GM10248 (cell line): ENCODE measurements around the gene FGR.

ENCODE experiments used
- CTCF ChIA-PET: fragments of 300-600 bp; sonication (Branson Sonifier 250); formaldehyde crosslinking; extraction: SDS; loops from one replicate; lab custom pipeline; 2021; ENCODE audit warnings: antibody characterized with exemption; lab: Yijun Ruan, JAX
- POLR2A ChIA-PET: fragments of 350-650 bp; sonication (Branson Sonifier 250); formaldehyde crosslinking; extraction: SDS; loops from one replicate; lab custom pipeline; 2020; ENCODE audit warnings: antibody characterized with exemption; lab: Yijun Ruan, JAX
- DNase-seq: peaks from one replicate; pipeline ENCODE4 v3.0.0; 2012; ENCODE audit errors: extremely low spot score
- CTCF ChIP-seq: IDR thresholded peaks from 2 replicates; pipeline ENCODE4 v1.5.1; 2012; ENCODE audit warnings: mild to moderate bottlenecking, low read depth; ENCODE audit errors: extremely low read depth, missing control alignments, control extremely low read depth

FGR gene

DNA sequence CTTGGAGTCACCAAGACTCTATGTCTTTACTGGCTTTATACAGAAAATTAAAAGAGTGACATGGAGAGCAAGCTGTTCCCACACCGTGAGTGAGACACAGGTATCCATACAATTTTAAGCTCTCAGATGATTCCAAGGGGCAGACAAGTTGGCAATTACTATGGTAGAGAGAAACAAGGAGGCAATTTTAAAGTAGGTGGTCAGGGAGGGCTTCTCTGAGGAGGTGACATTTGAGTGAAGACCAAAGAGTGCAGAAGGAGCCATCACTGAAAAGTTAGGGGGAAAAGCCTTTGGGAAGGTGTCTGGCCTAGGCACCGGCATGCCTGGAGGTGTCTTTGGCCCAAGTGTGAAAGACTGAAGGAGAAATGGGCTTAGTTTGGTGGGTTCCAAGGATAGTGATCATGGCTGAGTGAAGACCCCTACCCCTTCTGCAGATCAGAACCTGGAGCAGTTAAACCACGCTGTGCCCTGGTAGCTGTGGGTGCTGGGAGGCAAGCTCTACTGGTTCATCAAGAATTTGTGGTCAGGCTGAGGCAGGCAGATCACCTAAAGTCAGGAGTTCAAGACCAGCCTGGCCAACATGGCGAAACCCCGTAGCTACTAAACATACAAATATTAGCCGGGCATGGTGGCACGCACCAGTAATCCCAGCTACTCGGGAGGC lies 26.6 kb upstream of the FGR start:
- no peak for TF ChIP-seq CTCF
- ChIA-PET CTCF (interaction anchor here (1.4 to 3.8 kb wide), 15 partner anchors 8 to 615 kb away, joined by 4 to 154 read pairs (median 9); partner anchors contain the start of genes AHDC1 and IFI6), POLR2A (interaction anchor here (0.6 kb wide), 1 partner anchor 95 kb away, joined by 3 read pairs; no protein-coding TSS in a partner anchor)
- no peak for DNase-seq

DNA sequence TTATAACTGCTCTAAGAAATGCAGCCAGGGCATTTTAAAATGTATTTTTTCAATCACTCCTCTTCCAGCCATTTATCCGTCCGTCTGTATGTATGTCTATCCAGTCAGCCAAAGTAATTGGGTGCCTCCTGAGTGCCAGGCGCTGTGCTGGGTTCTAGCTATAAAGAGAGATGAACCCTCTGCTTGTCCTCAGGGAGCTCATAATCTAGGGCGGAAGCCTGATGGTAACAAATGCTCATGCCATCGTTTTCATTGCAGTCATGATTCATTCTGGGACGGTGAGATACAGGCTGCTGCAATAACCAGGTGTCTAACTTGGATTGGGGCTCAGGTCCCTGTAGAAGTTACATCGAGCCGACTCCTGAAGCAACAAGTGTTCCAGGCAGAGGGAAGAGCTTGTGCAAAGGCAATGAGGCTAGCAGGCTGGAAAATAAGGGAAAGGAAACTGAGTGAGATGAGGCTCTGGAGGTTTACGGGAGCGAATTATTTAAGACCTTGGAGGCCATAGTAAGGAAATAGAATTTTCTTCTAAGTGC lies 25.4 kb upstream of the FGR start:
- CTCF ChIA-PET = interaction anchor here (0.8 to 3.8 kb wide), 11 partner anchors 9 to 303 kb away, joined by 3 to 154 read pairs (median 9); partner anchors contain the start of gene AHDC1
- no peak for TF ChIP-seq CTCF
- no peak for DNase-seq
- POLR2A ChIA-PET = no interaction called here

DNA sequence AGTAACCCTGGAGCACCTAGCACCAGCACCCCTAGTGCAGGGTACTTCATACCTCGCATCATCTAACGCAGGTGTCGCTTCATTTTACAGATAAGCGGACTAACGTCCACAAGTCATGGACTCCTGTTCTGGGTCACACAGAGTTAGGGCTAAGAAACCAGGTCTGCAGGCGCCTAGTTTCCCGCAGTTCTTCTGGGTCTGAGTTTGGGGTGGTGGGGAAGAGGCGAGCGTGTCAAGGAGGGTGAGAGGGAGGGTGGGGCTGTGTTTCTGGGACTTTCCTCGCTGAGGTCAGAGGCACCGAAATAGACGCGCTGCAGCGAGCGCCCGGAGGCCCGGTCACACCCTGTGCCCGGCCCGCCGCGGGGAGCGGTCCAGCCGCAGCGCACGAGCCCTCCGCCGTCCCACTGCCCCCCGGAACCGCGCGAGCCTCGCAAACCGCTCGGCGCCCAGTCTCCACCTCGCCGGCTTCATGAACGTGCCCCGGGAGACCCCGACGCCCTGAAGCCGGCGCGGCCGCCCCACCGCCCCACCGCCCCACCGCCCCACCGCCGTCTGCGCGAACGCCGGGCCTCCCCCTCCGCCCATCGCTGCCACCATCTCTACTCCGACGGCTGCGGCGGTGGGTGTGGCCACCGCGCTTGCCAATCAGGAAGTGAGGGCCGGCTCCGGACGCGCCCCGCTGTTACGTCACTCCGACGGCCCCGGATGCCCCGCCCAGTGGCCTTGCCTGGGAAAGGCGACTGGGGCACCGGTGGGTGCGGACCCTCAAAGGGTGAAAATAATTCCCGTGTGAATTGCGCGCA lies 24.7 kb upstream of the FGR start:
- peak; percentile 88 for DNase-seq
- ChIA-PET CTCF (interaction anchor here (0.6 to 3.8 kb wide), 12 partner anchors 10 to 265 kb away, joined by 3 to 154 read pairs (median 6); partner anchors contain the start of gene AHDC1), POLR2A (interaction anchor here (0.9 kb wide), 1 partner anchor 35 kb away, joined by 3 read pairs; no protein-coding TSS in a partner anchor)
- no peak for TF ChIP-seq CTCF

DNA sequence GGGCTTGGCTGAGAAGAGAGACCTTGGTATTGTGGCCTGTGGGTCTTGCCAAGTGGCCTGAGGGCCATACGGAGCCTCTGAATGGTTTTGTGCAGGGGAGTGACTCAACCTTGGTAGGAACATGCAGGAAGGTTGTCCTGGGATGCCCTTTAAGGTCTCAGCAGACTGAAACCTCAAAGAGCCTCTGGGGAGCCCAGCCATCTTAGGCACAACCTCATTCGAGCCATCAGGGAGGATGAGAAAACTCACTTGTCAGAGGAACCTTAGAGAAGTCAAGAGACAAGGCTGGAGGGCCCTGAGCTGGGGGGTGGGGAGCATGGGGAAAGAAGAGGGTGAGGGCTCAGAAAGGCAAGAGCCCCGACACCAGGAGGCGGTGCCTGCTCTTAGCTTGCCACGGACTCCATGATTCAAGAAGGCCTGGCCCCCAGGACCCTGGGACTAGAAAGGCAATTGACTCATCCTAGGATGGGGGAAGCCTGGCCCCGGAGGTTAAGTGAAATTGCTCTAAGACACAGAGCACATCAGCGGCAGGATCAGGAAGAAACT lies 24.0 kb upstream of the FGR start:
- CTCF ChIA-PET = interaction anchor here (0.6 to 1.6 kb wide), 9 partner anchors 9 to 102 kb away, joined by 3 to 8 read pairs (median 3); no protein-coding TSS in a partner anchor
- TF ChIP-seq CTCF = no peak
- POLR2A ChIA-PET = interaction anchor here (0.9 kb wide), 1 partner anchor 34 kb away, joined by 3 read pairs; no protein-coding TSS in a partner anchor

GRCh38 chr1:27656157-27656893 lies 21.3 kb upstream of the FGR start:
- ChIA-PET CTCF (interaction anchor here (0.6 to 3.2 kb wide), 11 partner anchors 9 to 356 kb away, joined by 3 to 26 read pairs (median 4); partner anchors contain the start of gene IFI6), POLR2A (interaction anchor here (0.5 to 1.0 kb wide), 3 partner anchors 31 to 600 kb away, joined by 4 to 8 read pairs (median 4); no protein-coding TSS in a partner anchor)
- no peak for DNase-seq
- no peak for TF ChIP-seq CTCF

More for the DNA sequence above, 24.0 kb upstream of the FGR start:
- DNase-seq = peak; percentile 45
